NK-92 (cell line): ENCODE results near the gene PLA2G2D.

Source experiments
- DNase-seq: peaks from one replicate; lab custom pipeline; 2025; ENCODE audit not compliant: unreplicated experiment; lab: John Stamatoyannopoulos, UW

PLA2G2D gene

DNA sequence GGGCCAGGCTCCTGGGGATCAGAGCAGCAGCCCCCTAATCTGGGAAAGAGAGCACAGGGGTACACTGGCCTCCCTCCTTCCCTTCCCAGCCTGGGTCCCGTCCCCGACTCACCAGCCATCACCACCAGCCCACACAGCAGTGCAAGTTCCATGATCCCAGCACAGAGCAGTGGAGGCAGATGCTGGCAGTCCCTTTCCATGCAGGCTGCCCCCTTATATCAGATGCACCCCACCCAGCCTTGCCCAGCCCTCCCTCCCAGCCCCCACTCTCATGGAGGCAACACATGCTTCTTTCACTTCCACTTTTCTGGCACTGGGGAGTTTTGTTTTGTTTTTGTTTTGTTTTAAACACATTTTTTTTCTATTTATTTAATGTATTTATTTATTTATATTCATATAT, at the start of gene PLA2G2D:
PLA2G2D (minus strand) TSS at position 190 of the 400 bp plus-strand sequence; CDS start at position 152, 38 bp downstream.
- no peak for DNase-seq

GRCh38 chr1:20168564-20169491, 49.5 kb upstream of the PLA2G2D start:
- no peak for DNase-seq

- DNase-seq = no peak
Measured at GRCh38 chr1:20167126-20167525, 47.8 kb upstream of the PLA2G2D start.

GRCh38 chr1:20166051-20166450, 46.7 kb upstream of the PLA2G2D start:
- no peak for DNase-seq

- no peak for DNase-seq
Measured at GRCh38 chr1:20165522-20165951, 46.2 kb upstream of the PLA2G2D start.

DNA sequence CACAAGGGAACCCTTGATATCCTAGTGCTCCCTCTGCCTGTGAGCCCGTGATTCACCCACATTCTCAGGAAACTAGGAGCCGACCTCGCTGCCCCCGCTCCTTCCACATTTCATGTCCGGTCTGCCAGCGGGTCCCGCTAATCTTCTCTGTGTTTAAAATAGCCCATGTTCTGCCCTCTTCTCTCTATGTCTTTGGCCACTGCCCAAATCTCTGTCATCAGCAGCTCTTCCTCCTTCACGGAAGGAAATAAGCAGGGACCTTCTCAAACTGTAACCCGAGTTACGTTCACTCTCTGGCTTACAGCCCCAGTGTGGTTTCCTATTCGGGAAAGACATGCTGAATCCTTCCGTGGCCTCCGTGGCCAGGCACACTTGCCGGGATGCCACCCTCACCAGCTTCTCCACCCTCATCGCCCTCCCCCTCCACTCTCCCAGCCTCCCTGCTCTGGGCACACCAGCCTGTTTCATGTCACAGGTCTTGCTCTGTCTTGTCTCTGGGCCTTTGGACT, 45.4 kb upstream of the PLA2G2D start:
- no peak for DNase-seq

GRCh38 chr1:20160034-20160433, 40.7 kb upstream of the PLA2G2D start:
- DNase-seq = no peak

DNA sequence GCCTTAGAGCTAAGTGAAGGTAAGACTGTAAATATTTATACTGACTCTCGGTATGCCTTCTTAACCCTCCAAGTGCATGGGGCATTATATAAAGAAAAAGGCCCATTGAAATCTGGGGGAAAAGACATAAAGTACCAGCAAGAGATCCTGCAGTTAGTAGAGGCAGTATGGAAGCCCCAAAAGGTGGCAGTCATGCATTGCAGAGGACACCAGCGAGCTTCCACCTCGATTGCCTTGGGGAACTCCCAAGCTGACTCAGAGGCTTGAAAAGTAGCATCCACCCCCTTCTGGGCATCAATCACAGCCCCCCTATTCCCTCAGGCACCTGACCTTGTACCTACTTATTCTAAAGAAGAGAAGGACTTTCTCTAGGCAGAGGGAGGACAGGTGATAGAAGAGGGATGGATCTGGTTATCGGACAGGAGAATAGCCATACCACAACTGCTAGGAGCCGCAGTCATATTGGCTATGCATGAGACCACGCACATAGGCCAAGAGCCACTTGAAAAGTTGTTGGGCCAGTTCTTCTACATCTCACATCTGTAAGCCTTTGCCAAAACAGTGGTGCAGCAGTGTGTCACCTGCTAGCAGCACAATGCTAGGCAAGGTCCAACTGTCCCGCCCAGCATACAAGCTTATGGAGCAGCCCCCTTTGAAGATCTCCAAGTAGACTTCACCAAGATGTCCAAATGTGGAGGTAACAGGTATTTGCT, 39.2 kb upstream of the PLA2G2D start:
- no peak for DNase-seq

DNA sequence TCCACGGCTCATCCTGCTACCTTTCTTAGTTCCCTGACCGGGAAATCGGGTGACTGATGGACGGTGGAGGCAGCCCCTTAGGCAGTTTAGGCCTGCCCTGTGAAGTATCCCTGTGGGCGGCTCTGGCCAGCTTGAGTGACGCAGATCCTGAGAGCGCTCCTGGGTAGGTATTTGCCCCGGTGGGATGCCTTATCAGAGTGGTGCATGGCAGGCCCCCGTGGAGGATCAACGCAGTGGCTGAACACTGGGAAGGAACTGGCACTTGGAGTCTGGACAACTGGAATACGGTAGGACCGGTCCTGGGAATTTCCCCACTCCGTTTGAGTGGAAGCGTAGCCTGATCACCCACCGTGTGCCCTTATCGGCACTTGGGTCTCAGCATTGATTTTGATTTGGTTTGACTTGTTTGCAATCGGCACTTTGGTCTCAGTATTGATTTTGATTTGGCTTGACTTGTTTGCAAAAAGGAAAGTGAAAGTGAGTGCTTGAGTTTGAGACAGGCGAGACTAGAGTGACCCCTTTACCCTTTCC, 35.0 kb upstream of the PLA2G2D start:
- DNase-seq = no peak

GRCh38 chr1:20153000-20153418, 33.7 kb upstream of the PLA2G2D start:
- DNase-seq = no peak

DNA sequence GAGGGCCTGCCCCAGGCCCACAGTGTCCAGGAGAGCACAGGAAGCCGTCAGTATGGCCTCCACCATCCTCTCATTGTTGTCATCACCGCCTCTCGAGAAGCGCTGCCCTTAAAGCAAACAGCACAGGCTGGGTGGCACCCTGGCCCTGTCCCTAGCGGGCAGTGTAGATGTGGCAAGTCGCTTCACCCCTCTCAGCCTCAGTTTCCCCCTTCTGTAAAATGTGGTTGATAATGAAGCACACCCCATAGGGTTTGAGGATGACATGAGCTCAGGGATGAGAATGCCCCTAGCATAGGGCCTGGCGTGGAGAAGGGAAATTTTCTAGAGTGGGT, 33.2 kb upstream of the PLA2G2D start:
- DNase-seq = no peak

- DNase-seq = no peak
Measured at GRCh38 chr1:20151906-20152598, 32.7 kb upstream of the PLA2G2D start.

DNA sequence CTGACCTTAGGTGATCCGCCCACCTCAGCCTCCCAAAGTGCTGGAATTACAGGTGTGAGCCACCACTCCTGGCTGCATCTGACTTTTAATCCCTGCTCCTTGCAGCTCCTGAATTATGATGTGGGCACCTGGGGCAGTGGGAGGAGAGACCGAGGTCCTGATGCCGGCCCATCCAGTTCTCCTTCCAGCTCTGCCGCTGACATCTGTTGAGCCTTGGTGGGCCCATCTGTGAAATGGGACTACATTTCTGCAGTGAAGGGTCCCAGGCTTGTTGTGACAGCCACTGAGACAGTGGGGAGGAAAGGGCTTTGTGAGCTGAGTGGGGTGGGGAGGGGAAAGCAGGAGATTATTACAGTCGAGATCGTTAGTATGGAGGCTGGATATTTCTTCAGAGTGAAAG, 31.6 kb upstream of the PLA2G2D start:
- DNase-seq = no peak

DNA sequence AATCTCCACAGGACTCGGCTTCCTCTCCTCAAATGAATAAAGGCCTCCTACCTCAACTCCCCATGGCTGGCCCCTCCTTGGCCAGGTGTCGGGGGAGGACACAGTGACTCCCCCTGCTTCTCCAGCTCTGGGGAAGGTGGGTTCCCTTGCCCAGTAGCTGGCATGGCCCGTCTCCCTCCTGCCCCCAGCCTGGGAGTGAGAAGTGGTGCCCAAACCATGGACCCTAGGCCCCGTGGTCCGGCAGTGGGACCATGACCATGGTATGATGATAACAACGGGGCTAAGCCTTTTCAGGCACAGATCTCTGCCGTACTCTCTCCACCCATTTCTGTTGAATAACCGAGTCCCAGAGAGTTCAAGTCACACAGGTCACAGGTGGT, 31.0 kb upstream of the PLA2G2D start:
- DNase-seq = no peak

DNA sequence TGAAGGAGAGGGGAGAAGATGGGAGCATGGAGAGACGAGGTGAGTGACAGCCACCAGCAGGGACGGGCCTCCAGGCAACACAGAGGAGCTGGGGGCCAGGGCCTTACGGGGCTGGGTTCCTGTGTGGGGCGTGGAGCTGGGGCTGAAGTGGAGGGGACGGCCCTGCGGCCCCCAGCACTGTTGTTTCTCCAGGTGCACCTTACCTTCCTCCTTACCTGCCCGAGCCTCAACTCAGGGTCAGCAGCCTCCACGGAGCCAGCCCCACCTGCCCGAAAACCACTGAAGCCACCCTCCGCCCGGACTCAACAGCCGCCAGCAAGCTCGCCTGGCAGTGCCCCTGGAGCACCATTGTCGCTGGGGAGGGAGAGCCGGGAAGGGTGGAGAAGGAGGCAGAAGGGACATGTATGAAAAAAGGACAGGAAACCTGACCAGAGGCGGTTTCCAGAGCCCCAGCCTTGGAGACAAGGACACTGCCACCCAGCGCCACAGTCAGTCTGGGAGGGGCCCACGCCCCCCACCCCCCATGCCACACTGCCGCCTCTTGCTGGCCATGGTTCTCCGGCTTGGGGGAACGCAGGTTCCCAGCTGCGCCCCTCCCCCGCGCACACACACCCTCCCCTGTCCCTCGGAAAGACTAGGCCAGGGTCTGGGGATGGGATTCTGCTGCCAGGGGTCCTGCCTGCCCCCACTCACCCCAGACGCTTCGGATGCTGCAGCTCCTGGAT, 30.4 kb upstream of the PLA2G2D start:
- no peak for DNase-seq

GRCh38 chr1:20148571-20149500, 29.5 kb upstream of the PLA2G2D start:
- no peak for DNase-seq

DNA sequence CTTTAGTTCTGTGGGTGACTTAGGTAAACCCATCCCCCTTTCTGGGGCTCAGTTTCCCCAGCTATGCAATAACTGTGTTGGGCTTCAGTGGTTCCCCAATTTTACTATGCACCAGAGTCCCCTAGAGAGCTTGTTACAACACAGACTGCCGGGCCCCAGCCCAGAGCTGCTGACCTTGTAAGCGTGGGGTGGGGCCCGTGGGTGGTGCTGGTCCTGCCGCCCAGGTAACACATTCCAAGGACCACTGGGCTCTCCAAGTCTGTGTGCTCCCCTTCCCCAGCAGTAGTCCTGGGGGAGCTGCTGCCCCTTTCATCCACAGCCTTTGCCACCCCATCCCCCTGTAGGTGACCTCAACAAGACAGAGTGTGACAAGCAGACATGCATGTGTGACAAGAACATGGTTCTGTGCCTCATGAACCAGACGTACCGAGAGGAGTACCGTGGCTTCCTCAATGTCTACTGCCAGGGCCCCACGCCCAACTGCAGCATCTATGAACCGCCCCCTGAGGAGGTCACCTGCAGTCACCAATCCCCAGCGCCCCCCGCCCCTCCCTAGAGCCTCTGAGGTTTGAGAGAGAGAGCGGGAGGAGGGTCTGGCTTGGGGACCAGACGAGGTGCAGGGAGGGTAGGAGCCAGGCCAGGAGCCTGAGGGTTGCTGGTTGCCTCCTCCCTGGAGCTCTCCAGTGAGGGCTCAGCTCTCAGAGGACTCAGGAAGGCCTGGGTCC, 28.7 kb upstream of the PLA2G2D start:
- no peak for DNase-seq

- no peak for DNase-seq
Measured at GRCh38 chr1:20143734-20144565, 24.6 kb upstream of the PLA2G2D start.
